ENCODE measurements around the gene TST.

The TST gene

GRCh38 chr22:37062376-37062675 is 43.1 kb upstream of the TST start:
- TF ChIP-seq SIN3A (IDR thresholded peaks at IDR 0.05; ENCODE audit: borderline replicate concordance, insufficient read depth, low read length) (no peak), FOXP2 (optimal IDR thresholded peaks at IDR 0.05; ENCODE audit: borderline replicate concordance, extremely low read depth, extremely low read length, insufficient read depth) (no peak), TAF1 (IDR thresholded peaks at IDR 0.05; ENCODE audit: borderline replicate concordance, insufficient read depth, low read length) (no peak), REST (IDR thresholded peaks at IDR 0.05; ENCODE audit: insufficient read depth in 1 of 2, low read depth in 2 of 2, low read length in 2 of 2) (no peak), POLR2AphosphoS5 (IDR thresholded peaks at IDR 0.05; ENCODE audit: low read depth, low read length) (no peak)

GRCh38 chr22:37061611-37062375 is 42.5 kb upstream of the TST start:
- TF ChIP-seq REST (IDR thresholded peaks at IDR 0.05; ENCODE audit: insufficient read depth in 1 of 2, low read depth in 2 of 2, low read length in 2 of 2) (no peak), TAF1 (IDR thresholded peaks at IDR 0.05; ENCODE audit: borderline replicate concordance, insufficient read depth, low read length) (no peak), SIN3A (IDR thresholded peaks at IDR 0.05; ENCODE audit: borderline replicate concordance, insufficient read depth, low read length) (no peak), POLR2AphosphoS5 (IDR thresholded peaks at IDR 0.05; ENCODE audit: low read depth, low read length) (no peak), FOXP2 (optimal IDR thresholded peaks at IDR 0.05; ENCODE audit: borderline replicate concordance, extremely low read depth, extremely low read length, insufficient read depth) (no peak)

- TF ChIP-seq REST (IDR thresholded peaks at IDR 0.05; ENCODE audit: insufficient read depth in 1 of 2, low read depth in 2 of 2, low read length in 2 of 2), result no peak
- TF ChIP-seq POLR2AphosphoS5 (IDR thresholded peaks at IDR 0.05; ENCODE audit: low read depth, low read length), result no peak
- no peak for TF ChIP-seq TAF1 (IDR thresholded peaks at IDR 0.05; ENCODE audit: borderline replicate concordance, insufficient read depth, low read length)
- TF ChIP-seq FOXP2 (optimal IDR thresholded peaks at IDR 0.05; ENCODE audit: borderline replicate concordance, extremely low read depth, extremely low read length, insufficient read depth), result no peak
- no peak for TF ChIP-seq SIN3A (IDR thresholded peaks at IDR 0.05; ENCODE audit: borderline replicate concordance, insufficient read depth, low read length)
These were observed 41.8 kb upstream of the TST start for GRCh38 chr22:37060801-37061610.

- TF ChIP-seq SIN3A (IDR thresholded peaks at IDR 0.05; ENCODE audit: borderline replicate concordance, insufficient read depth, low read length), result no peak
- TF ChIP-seq FOXP2 (optimal IDR thresholded peaks at IDR 0.05; ENCODE audit: borderline replicate concordance, extremely low read depth, extremely low read length, insufficient read depth), result no peak
- TF ChIP-seq TAF1 (IDR thresholded peaks at IDR 0.05; ENCODE audit: borderline replicate concordance, insufficient read depth, low read length), result no peak
- no peak for TF ChIP-seq POLR2AphosphoS5 (IDR thresholded peaks at IDR 0.05; ENCODE audit: low read depth, low read length)
These were observed 40.7 kb upstream of the TST start for GRCh38 chr22:37059876-37060449.

GRCh38 chr22:37058917-37059701 is 39.9 kb upstream of the TST start:
- no peak for TF ChIP-seq POLR2AphosphoS5 (IDR thresholded peaks at IDR 0.05; ENCODE audit: low read depth, low read length)
- no peak for TF ChIP-seq SIN3A (IDR thresholded peaks at IDR 0.05; ENCODE audit: borderline replicate concordance, insufficient read depth, low read length)
- TF ChIP-seq TAF1 (IDR thresholded peaks at IDR 0.05; ENCODE audit: borderline replicate concordance, insufficient read depth, low read length), result no peak
- no peak for TF ChIP-seq REST (IDR thresholded peaks at IDR 0.05; ENCODE audit: insufficient read depth in 1 of 2, low read depth in 2 of 2, low read length in 2 of 2)
- no peak for TF ChIP-seq FOXP2 (optimal IDR thresholded peaks at IDR 0.05; ENCODE audit: borderline replicate concordance, extremely low read depth, extremely low read length, insufficient read depth)
